Psoas muscle (tissue), 8 donors: ENCODE measurements around the gene CAST. TPM values are rescaled to one million over a fixed set of nuclear protein-coding genes. Genes with fewer than 3 reads are reported as not detected.
"Not testable (repeated sequence)": the region's sequence is repeated elsewhere in the genome, so short reads cannot be mapped to it uniquely, and the experiment has no call there.

Source experiments
- ATAC-seq, 4 donors: fragments of 200-7000 bp; cut with Tn5 transposase; one replicate each; pipeline ENCODE4 v1.9.1; 2020; ENCODE audit warnings: moderate library complexity in 3 of 4, mild to moderate bottlenecking in 2 of 4
- DNase-seq, 2 donors: peaks; one replicate each; pipeline ENCODE4 v3.0.0-alpha.2; 2020
- H3K27ac ChIP-seq: fragments of 200-600 bp; one replicate; pipeline ENCODE4 v1.8.0; 2022
- H3K27me3 ChIP-seq, 3 donors: fragments of 200-600 bp in 1 of 3; one replicate each; pipeline versions ENCODE4 v1.6.1 to v1.8.0; 2013 to 2022; ENCODE audit warnings: low read length in 2 of 3, mild to moderate bottlenecking in 2 of 3, moderate library complexity in 1 of 3; ENCODE audit not compliant: insufficient read depth in 3 of 3
- H3K36me3 ChIP-seq, 2 donors: fragments of 200-600 bp in 1 of 2; one replicate each; pipeline versions ENCODE4 v1.6.1 to v1.8.0; 2013 to 2022; ENCODE audit warnings: low read depth in 1 of 2, mild to moderate bottlenecking in 1 of 2, moderate library complexity in 1 of 2; ENCODE audit not compliant: insufficient read depth in 1 of 2
- H3K4me1 ChIP-seq: fragments of 200-600 bp; one replicate; pipeline ENCODE4 v1.8.0; 2022
- H3K4me3 ChIP-seq: fragments of 200-600 bp; one replicate; pipeline ENCODE4 v1.8.0; 2022; ENCODE audit warnings: mild to moderate bottlenecking
- H3K9me3 ChIP-seq: fragments of 200-600 bp; one replicate; pipeline ENCODE4 v1.8.0; 2022
- CTCF ChIP-seq: fragments of 200-600 bp; IDR thresholded peaks from one replicate; pipeline ENCODE4 v1.8.0; 2022; ENCODE audit warnings: antibody characterized with exemption
- WGBS, 3 donors: extraction: QIAGEN DNeasy Blood & Tissue Kit; methylation state at CpG; one replicate each; pipeline versions ENCODE4 v1.1.6 to v1.1.7; 2013; 5-methylcytosine and 5-hydroxymethylcytosine counted together
- intact Hi-C, 2 donors: fragments of 100-400 bp; cut with DNase I; formaldehyde crosslinking; loops; one replicate each; pipeline versions ENCODE4 v1.11.0 to v1.14.2; 2022
- polyA plus RNA-seq, 3 donors: library from polyadenylated mRNA; stranded (reverse); fragments of 200-250 nt; gene quantifications; one replicate each; pipeline ENCODE4 v1.2.3, GENCODE V29; 2013
- total RNA-seq, 4 donors: library from RNA; stranded (reverse); fragmentation: NEBNext Ultra II Directional in 2 of 4; extraction: Animal tissue kit (Norgen Biotek cat#: 25700) in 2 of 4; gene quantifications; one replicate each; pipeline versions ENCODE4 v1.2.1 to v1.2.4, GENCODE V29; 2021 to 2023
- donor health status: healthy with polysubstance abuse.
- donor health status: DM: no; HTN: no; CAD: no; lungs with moderate emphysema.
- donor health status: Bipolar disorder and iron deficiency.
- donor health status: healthy.
- donor health status: DM: yes; HTN: yes; CAD: no.
- donor health status: DM: no; HTN: no; CAD: no.
- donor health status: DM: no; HTN: no; CAD: no.
- donor health status: DM: yes; HTN: yes; CAD: no.

The CAST gene
- total and polyA plus RNA-seq, 7 donors: 193 to 447 (median 312) TPM

DNA sequence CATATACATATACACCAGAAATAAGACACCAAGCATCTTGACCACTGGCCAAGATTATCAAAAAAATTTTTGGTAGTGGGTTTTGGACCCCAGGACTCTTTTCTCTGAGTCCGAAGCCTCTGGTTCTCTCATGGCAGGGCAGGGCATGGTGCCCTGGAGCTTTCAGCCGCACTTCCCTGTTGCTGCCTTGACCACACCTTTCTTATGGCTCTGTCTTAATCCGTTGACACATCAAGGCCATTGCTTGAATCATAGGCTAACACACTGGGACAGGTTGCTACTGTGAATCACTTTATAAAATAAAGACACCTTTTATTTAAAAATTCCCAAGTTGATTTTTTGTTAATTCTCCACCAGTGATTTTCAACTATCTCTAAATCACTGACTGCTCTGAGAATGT lies 45.4 kb upstream of the CAST start:
- peaks cover 8% of the 10 kb centered on the region for H3K4me1 ChIP-seq
- no peaks in the 10 kb centered on the region for H3K27me3 ChIP-seq
- WGBS, 3 donors: 92 to 98% (median 94%) methylated on average over 3 of the region's 3 CpGs
- ATAC-seq (no peak), DNase-seq (no peak)
- no peak overlapping the region for H3K4me3 ChIP-seq
- no peaks in the 10 kb centered on the region for H3K9me3 ChIP-seq
- no peaks in the 10 kb centered on the region for H3K36me3 ChIP-seq
- TF ChIP-seq CTCF: no peak
- intact Hi-C loops: loop anchor here (5.0 to 10.0 kb wide), 3 partner anchors 70 to 548 kb away; no protein-coding TSS in a partner anchor
- no peak overlapping the region for H3K27ac ChIP-seq

DNA sequence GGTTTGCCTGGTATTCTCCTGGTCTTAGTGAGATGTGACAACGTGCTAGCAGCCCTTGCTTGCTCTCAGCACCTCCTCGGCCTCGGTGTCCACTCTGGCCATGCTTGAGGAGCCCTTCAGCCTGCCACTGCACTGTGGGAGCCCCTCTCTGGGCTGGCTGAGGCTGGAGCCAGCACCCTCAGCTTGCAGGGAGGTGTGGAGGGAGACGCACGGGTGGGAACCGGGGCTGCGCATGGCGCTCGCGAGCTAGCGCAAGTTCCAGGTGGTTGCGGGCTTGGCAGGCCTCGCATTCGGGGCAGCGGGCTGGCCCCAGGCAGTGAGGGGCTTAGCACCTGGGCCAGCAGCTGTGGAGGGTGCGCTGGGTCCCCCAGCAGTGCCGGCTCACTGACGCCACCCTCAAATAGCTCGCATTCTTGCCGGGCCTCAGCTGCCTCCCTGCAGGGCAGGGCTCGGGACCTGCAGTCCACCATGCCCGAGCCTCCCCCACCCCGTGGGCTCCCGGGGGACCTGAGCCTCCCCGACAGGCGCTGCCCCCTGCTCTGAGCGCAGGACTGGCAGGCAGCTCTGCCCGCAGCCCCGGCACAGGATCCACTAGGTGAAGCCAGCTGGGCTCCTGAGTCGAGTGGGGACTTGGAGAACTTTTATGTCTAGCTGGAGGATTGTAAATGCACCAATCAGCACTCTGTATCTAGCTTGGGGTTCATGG lies 43.7 kb upstream of the CAST start:
- not testable (repeated sequence) for H3K4me3 ChIP-seq, DNase-seq, H3K9me3 ChIP-seq, H3K27ac ChIP-seq, ATAC-seq, H3K4me1 ChIP-seq, H3K27me3 ChIP-seq, H3K36me3 ChIP-seq
- WGBS, 3 donors: 94 to 95% (median 95%) methylated on average over 27 to 30 of the region's 30 CpGs
- intact Hi-C loops: loop anchor here (5.0 to 10.0 kb wide), 3 partner anchors 69 to 546 kb away; no protein-coding TSS in a partner anchor

DNA sequence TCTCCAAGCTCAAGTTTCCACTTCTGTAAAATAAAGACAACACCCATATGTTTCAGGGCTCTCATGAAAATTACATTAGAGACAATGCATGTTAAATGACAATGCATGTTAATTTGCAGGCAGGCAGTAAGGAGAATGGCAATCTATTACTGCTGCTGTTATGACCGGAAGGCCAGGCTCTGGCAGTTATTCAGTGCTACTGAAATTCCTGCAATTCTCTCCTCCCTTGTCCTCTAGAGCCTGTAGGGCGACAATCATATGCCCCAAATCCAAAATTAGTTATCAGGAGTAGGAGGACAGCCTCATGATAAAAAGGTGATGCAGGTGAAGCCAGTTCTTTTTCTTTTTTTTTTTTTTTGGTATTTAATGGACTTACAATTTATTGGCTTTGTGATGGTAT lies 42.2 kb upstream of the CAST start:
- no peaks in the 10 kb centered on the region for H3K36me3 ChIP-seq
- no peaks in the 10 kb centered on the region for H3K4me1 ChIP-seq
- no peak overlapping the region for H3K4me3 ChIP-seq
- ATAC-seq (no peak), DNase-seq (no peak)
- intact Hi-C loops: loop anchor here (5.0 to 10.0 kb wide), 3 partner anchors 67 to 545 kb away; no protein-coding TSS in a partner anchor
- no peaks in the 10 kb centered on the region for H3K27me3 ChIP-seq
- 50 to 61% (median 55%) methylated on average over 2 of the region's 2 CpGs for WGBS, 3 donors
- no peak for TF ChIP-seq CTCF
- H3K9me3 ChIP-seq: no peaks in the 10 kb centered on the region
- no peak overlapping the region for H3K27ac ChIP-seq

DNA sequence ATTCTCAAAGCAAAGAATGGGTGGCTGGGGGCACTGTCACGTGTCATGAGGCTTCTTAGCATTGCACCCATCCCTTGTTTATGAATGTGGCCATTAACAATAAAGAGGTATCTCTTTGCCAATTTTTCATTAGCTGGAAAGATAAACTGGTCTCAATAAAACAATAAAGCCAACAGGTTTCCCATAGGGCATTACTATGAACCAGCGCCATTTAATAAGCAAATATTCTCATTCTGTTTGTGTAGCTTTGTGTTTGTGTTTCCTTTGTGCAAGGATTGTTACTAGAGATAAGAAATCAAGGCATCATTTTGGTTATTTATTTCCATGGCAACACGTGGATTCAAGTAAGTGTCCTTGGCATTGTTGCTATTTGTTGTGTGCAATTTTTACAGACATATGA lies 37.6 kb upstream of the CAST start:
- Histone ChIP-seq H3K9me3 (no peaks in the 10 kb centered on the region), H3K27me3 (no peaks in the 10 kb centered on the region), H3K4me3 (no peak overlapping the region), H3K4me1 (peaks cover 2% of the 10 kb centered on the region), H3K36me3 (no peaks in the 10 kb centered on the region), H3K27ac (no peak overlapping the region)
- 63 to 71% (median 67%) methylated on average over 3 of the region's 3 CpGs for WGBS, 3 donors
- intact Hi-C loops: no loop called here
- no peak for TF ChIP-seq CTCF
- DNase-seq (no peak), ATAC-seq (no peak)

- ATAC-seq (no peak), DNase-seq (no peak)
- Histone ChIP-seq H3K27me3 (no peaks in the 10 kb centered on the region), H3K4me3 (no peak overlapping the region), H3K9me3 (no peaks in the 10 kb centered on the region), H3K36me3 (no peaks in the 10 kb centered on the region), H3K4me1 (peaks cover 10% of the 10 kb centered on the region), H3K27ac (no peak overlapping the region)
- 60 to 67% (median 65%) methylated on average over 2 of the region's 2 CpGs for WGBS, 3 donors
- no peak for TF ChIP-seq CTCF
- intact Hi-C loops: no loop called here
Measured at GRCh38 chr5:96625365-96625764, 36.8 kb upstream of the CAST start.
